DOHH2 (cell line): ENCODE data around the gene DCDC1.

ENCODE experiments used
- H3F3A ChIP-seq: fragments of 200-600 bp; sonication (generic), shearing (Covaris generic); 2 replicates; pipeline ENCODE4 v1.6.0; 2016; ENCODE audit warnings: antibody characterized with exemption, mild to moderate bottlenecking; ENCODE audit not compliant: control insufficient read depth, insufficient read depth
- H3K27ac ChIP-seq: fragments of 200-600 bp; sonication (generic); 2 replicates; pipeline ENCODE4 v1.5.1; 2014; ENCODE audit warnings: low read depth, mild to moderate bottlenecking, low read length, moderate library complexity
- H3K27me3 ChIP-seq: fragments of 200-600 bp; sonication (generic); 2 replicates; pipeline ENCODE4 v1.6.1; 2014; ENCODE audit warnings: mild to moderate bottlenecking, low read length, mixed read lengths; ENCODE audit not compliant: control insufficient read depth
- H3K36me3 ChIP-seq: fragments of 200-600 bp; sonication (generic); 2 replicates; pipeline ENCODE4 v1.6.1; 2014; ENCODE audit warnings: mild to moderate bottlenecking, low read length, moderate library complexity, mixed read lengths; ENCODE audit not compliant: control insufficient read depth
- H3K4me1 ChIP-seq: fragments of 200-600 bp; sonication (generic); 2 replicates; pipeline ENCODE4 v1.6.1; 2014; ENCODE audit warnings: mild to moderate bottlenecking, low read length, mixed read lengths; ENCODE audit not compliant: control insufficient read depth
- H3K4me2 ChIP-seq: fragments of 200-600 bp; sonication (generic); 2 replicates; pipeline ENCODE4 v1.6.0; 2014; ENCODE audit warnings: mild to moderate bottlenecking, low read length, moderate library complexity
- H3K4me3 ChIP-seq: fragments of 200-600 bp; sonication (generic); 2 replicates; pipeline ENCODE4 v1.5.1; 2014; ENCODE audit warnings: mild to moderate bottlenecking, low read length, mixed read lengths
- H3K79me2 ChIP-seq: fragments of 200-600 bp; sonication (generic); 2 replicates; pipeline ENCODE4 v1.6.1; 2014; ENCODE audit warnings: mild to moderate bottlenecking, low read length, mixed read lengths; ENCODE audit not compliant: control insufficient read depth
- H3K9me2 ChIP-seq: fragments of 200-600 bp; sonication (generic); replicated peaks from 2 replicates; pipeline ENCODE4 v1.6.1; 2014; ENCODE audit warnings: mild to moderate bottlenecking, low read length, mixed read lengths; ENCODE audit not compliant: control insufficient read depth
- H3K9me3 ChIP-seq: fragments of 200-600 bp; sonication (generic); 2 replicates; pipeline ENCODE4 v1.6.1; 2014; ENCODE audit warnings: antibody characterized with exemption, low read length, mixed read lengths; ENCODE audit not compliant: control insufficient read depth, insufficient read depth
- H4K20me1 ChIP-seq: fragments of 200-600 bp; sonication (generic); 2 replicates; pipeline ENCODE4 v1.6.0; 2014; ENCODE audit warnings: low read depth, mild to moderate bottlenecking, antibody characterized with exemption, low read length, moderate library complexity; ENCODE audit not compliant: control insufficient read depth, insufficient read depth
- EZH2phosphoT487 ChIP-seq: fragments of 200-600 bp; sonication (generic); IDR thresholded peaks from 2 replicates; pipeline ENCODE4 v1.6.1; 2017; ENCODE audit warnings: borderline replicate concordance, mild to moderate bottlenecking, antibody characterized with exemption, low read length, moderate library complexity, mixed read lengths
- TF ChIP-seq, protein P1 (sequence below): fragments of 200-600 bp; sonication (generic); IDR thresholded peaks from one replicate; pipeline ENCODE4 v1.5.1; 2014; ENCODE audit warnings: antibody characterized with exemption, mild to moderate bottlenecking, low read depth, low read length; ENCODE audit not compliant: poor library complexity, severe bottlenecking

The DCDC1 gene

DNA sequence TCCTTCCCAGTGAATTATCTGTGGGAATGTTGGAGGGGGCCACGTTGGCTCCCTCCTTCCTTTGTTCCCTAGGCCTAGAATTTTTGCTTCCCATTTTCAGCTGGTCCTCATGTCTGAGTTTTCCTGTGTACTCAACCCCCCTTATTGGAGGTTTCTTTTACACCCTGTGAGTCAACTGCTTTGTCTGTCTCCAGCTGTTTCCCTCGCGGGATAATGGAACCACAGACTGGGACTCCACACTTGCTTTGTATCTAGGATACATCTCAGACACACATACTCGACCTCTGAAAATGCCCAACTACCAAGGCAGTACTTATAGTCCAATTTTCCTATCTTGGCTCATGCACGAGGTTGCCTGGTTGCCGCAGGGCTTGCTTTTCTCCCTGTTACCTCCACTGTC, 430.7 kb downstream of the DCDC1 start:
- H3F3A ChIP-seq = no peaks in the 10 kb centered on the region
- H4K20me1 ChIP-seq = no peaks in the 10 kb centered on the region
- H3K4me3 ChIP-seq = no peak overlapping the region
- H3K9me2 ChIP-seq = no peaks in the 10 kb centered on the region
- H3K36me3 ChIP-seq = no peaks in the 10 kb centered on the region
- no peaks in the 10 kb centered on the region for H3K4me1 ChIP-seq
- H3K4me2 ChIP-seq = no peak overlapping the region
- no peak for TF ChIP-seq EZH2phosphoT487
- TF ChIP-seq, protein P1, sequence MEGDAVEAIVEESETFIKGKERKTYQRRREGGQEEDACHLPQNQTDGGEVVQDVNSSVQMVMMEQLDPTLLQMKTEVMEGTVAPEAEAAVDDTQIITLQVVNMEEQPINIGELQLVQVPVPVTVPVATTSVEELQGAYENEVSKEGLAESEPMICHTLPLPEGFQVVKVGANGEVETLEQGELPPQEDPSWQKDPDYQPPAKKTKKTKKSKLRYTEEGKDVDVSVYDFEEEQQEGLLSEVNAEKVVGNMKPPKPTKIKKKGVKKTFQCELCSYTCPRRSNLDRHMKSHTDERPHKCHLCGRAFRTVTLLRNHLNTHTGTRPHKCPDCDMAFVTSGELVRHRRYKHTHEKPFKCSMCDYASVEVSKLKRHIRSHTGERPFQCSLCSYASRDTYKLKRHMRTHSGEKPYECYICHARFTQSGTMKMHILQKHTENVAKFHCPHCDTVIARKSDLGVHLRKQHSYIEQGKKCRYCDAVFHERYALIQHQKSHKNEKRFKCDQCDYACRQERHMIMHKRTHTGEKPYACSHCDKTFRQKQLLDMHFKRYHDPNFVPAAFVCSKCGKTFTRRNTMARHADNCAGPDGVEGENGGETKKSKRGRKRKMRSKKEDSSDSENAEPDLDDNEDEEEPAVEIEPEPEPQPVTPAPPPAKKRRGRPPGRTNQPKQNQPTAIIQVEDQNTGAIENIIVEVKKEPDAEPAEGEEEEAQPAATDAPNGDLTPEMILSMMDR = no peak
- H3K79me2 ChIP-seq = no peaks in the 10 kb centered on the region
- no peak overlapping the region for H3K27ac ChIP-seq
- H3K27me3 ChIP-seq = no peaks in the 10 kb centered on the region
- no peaks in the 10 kb centered on the region for H3K9me3 ChIP-seq

GRCh38 chr11:30938171-30938570, 431.4 kb downstream of the DCDC1 start:
- Histone ChIP-seq H3F3A (no peaks in the 10 kb centered on the region), H3K4me1 (no peaks in the 10 kb centered on the region), H3K4me3 (no peak overlapping the region), H3K4me2 (no peak overlapping the region), H3K27me3 (no peaks in the 10 kb centered on the region), H3K9me2 (no peaks in the 10 kb centered on the region), H3K36me3 (no peaks in the 10 kb centered on the region), H4K20me1 (no peaks in the 10 kb centered on the region), H3K27ac (no peak overlapping the region), H3K79me2 (no peaks in the 10 kb centered on the region), H3K9me3 (no peaks in the 10 kb centered on the region)
- TF ChIP-seq, protein P1 = no peak
- no peak for TF ChIP-seq EZH2phosphoT487

GRCh38 chr11:30936491-30936890, 433.0 kb downstream of the DCDC1 start:
- TF ChIP-seq, protein P1 = no peak
- TF ChIP-seq EZH2phosphoT487 = no peak
- no peak overlapping the region for H3K27ac ChIP-seq
- H3K79me2 ChIP-seq = no peaks in the 10 kb centered on the region
- H3K4me2 ChIP-seq = no peak overlapping the region
- H3K4me1 ChIP-seq = no peaks in the 10 kb centered on the region
- no peaks in the 10 kb centered on the region for H3F3A ChIP-seq
- H3K9me3 ChIP-seq = no peaks in the 10 kb centered on the region
- H4K20me1 ChIP-seq = no peaks in the 10 kb centered on the region
- no peaks in the 10 kb centered on the region for H3K9me2 ChIP-seq
- H3K36me3 ChIP-seq = no peaks in the 10 kb centered on the region
- no peaks in the 10 kb centered on the region for H3K27me3 ChIP-seq
- no peak overlapping the region for H3K4me3 ChIP-seq

- Histone ChIP-seq H3K4me2 (no peak overlapping the region), H3K4me3 (no peak overlapping the region), H3K27me3 (no peaks in the 10 kb centered on the region), H4K20me1 (no peaks in the 10 kb centered on the region), H3K27ac (no peak overlapping the region), H3K9me2 (no peaks in the 10 kb centered on the region), H3K36me3 (no peaks in the 10 kb centered on the region), H3K79me2 (no peaks in the 10 kb centered on the region), H3F3A (no peaks in the 10 kb centered on the region), H3K4me1 (no peaks in the 10 kb centered on the region), H3K9me3 (no peaks in the 10 kb centered on the region)
- TF ChIP-seq, protein P1 = no peak
- TF ChIP-seq EZH2phosphoT487 = no peak
Observed at GRCh38 chr11:30935861-30936260, 433.7 kb downstream of the DCDC1 start.
